ENCODE data around the gene SLC26A8. TPM values are rescaled to one million over a fixed set of nuclear protein-coding genes. Genes with fewer than 3 reads are reported as not detected.
A peak's percentile ranks its signal among the peaks of the same experiment; 100 is the strongest.

Gene SLC26A8
- total and polyA plus RNA-seq, 2 of the 13 experiments (the other 11 are each of a cell fraction or from before 2014, with no cell fraction given): 0.46 TPM; not detected in 1

DNA sequence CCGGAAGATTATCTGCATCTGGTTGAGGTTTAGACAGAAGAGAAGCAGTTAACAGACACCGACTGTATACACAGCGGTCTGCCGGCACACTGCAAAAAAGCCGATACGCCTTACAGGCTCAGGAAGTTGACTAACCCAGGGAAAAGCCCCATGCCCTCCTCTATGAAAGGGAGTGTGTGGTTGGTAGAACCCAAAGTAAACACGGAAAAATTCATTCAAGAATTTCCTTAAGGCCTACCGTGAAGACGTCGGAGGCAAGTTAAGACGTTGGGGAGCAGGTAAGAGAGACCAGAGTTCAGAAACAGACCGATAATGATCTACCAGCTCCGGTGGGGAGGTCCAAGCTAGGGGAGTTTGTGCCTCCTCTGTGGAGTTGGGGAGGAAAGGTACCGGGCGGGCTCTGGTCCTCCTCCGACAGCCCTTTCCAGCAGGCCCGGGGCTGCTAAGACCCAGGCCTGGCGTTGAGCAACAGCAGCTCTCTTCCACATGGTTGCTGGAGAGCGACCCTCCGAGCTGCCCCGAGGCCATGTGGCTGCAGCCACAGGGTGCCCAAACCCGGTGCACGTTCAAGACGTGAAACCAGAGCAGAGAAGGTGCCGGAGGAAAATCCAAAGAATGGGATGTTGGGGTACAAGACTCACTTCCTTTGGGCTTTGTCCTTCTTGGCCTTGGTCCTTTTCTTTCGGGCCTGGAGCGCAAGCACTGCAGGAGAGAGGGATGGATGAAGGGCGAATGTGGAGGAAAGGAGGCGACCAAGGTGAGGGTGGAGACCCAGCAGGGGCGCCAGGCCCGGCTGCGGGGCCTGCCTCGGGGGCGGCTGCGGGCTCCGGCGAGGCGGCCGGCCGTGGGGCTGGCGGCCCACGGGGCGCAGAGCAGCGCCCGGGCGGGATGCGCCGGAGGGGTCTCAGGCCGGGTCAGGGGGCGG lies 104.4 kb downstream of the SLC26A8 start (continued):
- TF ChIP-seq ZGPAT (CRISPR knock-in tag; IDR thresholded peaks at IDR 0.05): 0 out of 2 replicates have a peak, but pooled peaks have one; percentile 32
- no peak for TF ChIP-seq GTF2F1 (IDR thresholded peaks at IDR 0.05; ENCODE audit: low read length)
- peak; percentile 93 for TF ChIP-seq MYC (CRISPR knock-in tag; IDR thresholded peaks at IDR 0.05; ENCODE audit: borderline replicate concordance)
- TF ChIP-seq GATA4 (IDR thresholded peaks at IDR 0.05; ENCODE audit: borderline replicate concordance, low read depth): no peak
- peak; percentile 93; the same call in 1 of the 2 replicates for TF ChIP-seq EEA1 (CRISPR knock-in tag; IDR thresholded peaks at IDR 0.05; ENCODE audit: borderline replicate concordance)
- TF ChIP-seq, protein P1, sequence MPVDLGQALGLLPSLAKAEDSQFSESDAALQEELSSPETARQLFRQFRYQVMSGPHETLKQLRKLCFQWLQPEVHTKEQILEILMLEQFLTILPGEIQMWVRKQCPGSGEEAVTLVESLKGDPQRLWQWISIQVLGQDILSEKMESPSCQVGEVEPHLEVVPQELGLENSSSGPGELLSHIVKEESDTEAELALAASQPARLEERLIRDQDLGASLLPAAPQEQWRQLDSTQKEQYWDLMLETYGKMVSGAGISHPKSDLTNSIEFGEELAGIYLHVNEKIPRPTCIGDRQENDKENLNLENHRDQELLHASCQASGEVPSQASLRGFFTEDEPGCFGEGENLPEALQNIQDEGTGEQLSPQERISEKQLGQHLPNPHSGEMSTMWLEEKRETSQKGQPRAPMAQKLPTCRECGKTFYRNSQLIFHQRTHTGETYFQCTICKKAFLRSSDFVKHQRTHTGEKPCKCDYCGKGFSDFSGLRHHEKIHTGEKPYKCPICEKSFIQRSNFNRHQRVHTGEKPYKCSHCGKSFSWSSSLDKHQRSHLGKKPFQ (CRISPR knock-in tag; IDR thresholded peaks at IDR 0.05; ENCODE audit: insufficient replicate concordance): peak; percentile 32
- TF ChIP-seq, protein P2, sequence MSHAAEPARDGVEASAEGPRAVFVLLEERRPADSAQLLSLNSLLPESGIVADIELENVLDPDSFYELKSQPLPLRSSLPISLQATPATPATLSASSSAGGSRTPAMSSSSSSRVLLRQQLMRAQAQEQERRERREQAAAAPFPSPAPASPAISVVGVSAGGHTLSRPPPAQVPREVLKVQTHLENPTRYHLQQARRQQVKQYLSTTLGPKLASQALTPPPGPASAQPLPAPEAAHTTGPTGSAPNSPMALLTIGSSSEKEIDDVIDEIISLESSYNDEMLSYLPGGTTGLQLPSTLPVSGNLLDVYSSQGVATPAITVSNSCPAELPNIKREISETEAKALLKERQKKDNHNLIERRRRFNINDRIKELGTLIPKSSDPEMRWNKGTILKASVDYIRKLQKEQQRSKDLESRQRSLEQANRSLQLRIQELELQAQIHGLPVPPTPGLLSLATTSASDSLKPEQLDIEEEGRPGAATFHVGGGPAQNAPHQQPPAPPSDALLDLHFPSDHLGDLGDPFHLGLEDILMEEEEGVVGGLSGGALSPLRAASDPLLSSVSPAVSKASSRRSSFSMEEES (CRISPR knock-in tag; IDR thresholded peaks at IDR 0.05): 0 out of 2 replicates have a peak, but pooled peaks have one; percentile 20
- peak; percentile 63; the same call in 1 of the 2 replicates for TF ChIP-seq ZBTB38 (CRISPR knock-in tag; IDR thresholded peaks at IDR 0.05)
- 0 out of 2 replicates have a peak, but pooled peaks have one; percentile 49 for TF ChIP-seq ZNF550 (CRISPR knock-in tag; IDR thresholded peaks at IDR 0.05; ENCODE audit: borderline replicate concordance)
- TF ChIP-seq ZMYM4 (CRISPR knock-in tag; IDR thresholded peaks at IDR 0.05): peak; percentile 38; the same call in 1 of the 2 replicates
- TF ChIP-seq ATRX (CRISPR knock-in tag; IDR thresholded peaks at IDR 0.05; ENCODE audit: borderline replicate concordance): 0 out of 2 replicates have a peak, but pooled peaks have one; percentile 57
- TF ChIP-seq ZBTB3 (CRISPR knock-in tag; IDR thresholded peaks at IDR 0.05; ENCODE audit: borderline replicate concordance, low read depth): peak; percentile 8; the same call in 1 of the 2 replicates
- peak; percentile 32; the same call in 1 of the 2 replicates for TF ChIP-seq ZNF30 (CRISPR knock-in tag; IDR thresholded peaks at IDR 0.05)
- TF ChIP-seq ZNF501 (CRISPR knock-in tag; IDR thresholded peaks at IDR 0.05): peak; percentile 63; the same call in 1 of the 2 replicates
- peak; percentile 42; the same call in 1 of the 2 replicates for TF ChIP-seq ZNF547 (CRISPR knock-in tag; IDR thresholded peaks at IDR 0.05)
- 0 out of 2 replicates have a peak, but pooled peaks have one; percentile 76 for TF ChIP-seq ZNF260 (CRISPR knock-in tag; IDR thresholded peaks at IDR 0.05; ENCODE audit: borderline replicate concordance, low read depth)
- 0 out of 2 replicates have a peak, but pooled peaks have one; percentile 67 for TF ChIP-seq ZNF280D (CRISPR knock-in tag; IDR thresholded peaks at IDR 0.05)
- TF ChIP-seq ZNF616 (CRISPR knock-in tag; IDR thresholded peaks at IDR 0.05; ENCODE audit: low read depth): peak; percentile 29; the same call in 1 of the 2 replicates
- peak; percentile 31 for TF ChIP-seq AGO2 (optimal IDR thresholded peaks at IDR 0.05; ENCODE audit: low read depth, low read length)
- 0 out of 2 replicates have a peak, but pooled peaks have one; percentile 55 for TF ChIP-seq BRD4 (CRISPR knock-in tag; IDR thresholded peaks at IDR 0.05)
